A673 (cell line): ENCODE results near the gene IMPDH1.

Source experiments
- EZH2 ChIP-seq: fragments of 200-600 bp; sonication (generic); IDR thresholded peaks from 2 replicates; pipeline ENCODE4 v1.6.1; 2017; ENCODE audit warnings: borderline replicate concordance, low read depth, mild to moderate bottlenecking, mixed read lengths, antibody characterized with exemption, low read length; ENCODE audit not compliant: poor library complexity, severe bottlenecking
- TF ChIP-seq, protein P1 (sequence below): fragments of 300-800, 200-600 bp; sonication (generic); conservative IDR thresholded peaks from 2 replicates; pipeline ENCODE4 v1.5.1; 2017; ENCODE audit warnings: low read depth, mild to moderate bottlenecking, antibody characterized with exemption, low read length, moderate library complexity, mixed read lengths

DNA sequence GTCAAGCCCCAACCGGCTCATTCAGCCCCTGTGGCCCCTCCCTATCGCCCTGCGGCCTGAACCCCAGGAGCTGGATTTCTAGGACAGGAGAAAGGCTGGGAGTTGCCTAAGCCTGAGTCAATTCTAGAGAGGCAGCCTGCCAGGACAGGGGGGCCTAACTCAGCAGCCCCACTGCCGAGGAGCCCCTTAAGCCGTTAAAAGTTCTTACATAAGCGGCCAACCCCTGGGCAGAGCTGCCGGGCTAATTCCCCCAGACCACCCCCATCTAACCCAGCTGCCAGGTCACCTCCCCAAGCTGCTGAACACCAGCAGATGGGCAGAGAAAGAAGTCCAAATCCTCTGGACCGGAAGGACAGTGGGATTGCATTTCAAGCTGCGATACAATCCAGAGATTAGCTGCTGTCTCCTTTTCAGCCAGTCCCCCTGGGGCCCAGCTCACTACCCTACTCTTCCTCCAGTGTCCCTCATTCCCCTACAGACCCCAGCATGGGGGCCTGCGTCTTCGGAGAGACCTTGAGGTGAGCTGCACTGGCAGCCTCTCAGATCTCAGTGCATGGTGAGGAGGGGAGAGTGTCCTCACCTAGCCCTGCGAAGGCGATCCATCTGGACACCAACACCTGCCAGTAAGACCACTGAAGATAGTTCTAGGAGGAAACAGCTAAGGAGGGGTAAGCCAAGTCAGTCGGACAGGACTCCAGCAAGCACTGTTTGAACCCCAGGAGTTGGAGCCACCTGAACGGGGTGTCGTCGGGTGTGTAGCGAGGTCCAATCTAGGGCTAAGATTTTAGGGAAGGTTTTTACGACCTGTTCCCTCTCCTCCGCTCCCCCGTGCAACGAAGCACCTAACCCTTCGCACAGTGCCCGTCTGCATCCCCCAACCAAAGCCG, 830 bp downstream of the IMPDH1 start:
- TF ChIP-seq, protein P1, sequence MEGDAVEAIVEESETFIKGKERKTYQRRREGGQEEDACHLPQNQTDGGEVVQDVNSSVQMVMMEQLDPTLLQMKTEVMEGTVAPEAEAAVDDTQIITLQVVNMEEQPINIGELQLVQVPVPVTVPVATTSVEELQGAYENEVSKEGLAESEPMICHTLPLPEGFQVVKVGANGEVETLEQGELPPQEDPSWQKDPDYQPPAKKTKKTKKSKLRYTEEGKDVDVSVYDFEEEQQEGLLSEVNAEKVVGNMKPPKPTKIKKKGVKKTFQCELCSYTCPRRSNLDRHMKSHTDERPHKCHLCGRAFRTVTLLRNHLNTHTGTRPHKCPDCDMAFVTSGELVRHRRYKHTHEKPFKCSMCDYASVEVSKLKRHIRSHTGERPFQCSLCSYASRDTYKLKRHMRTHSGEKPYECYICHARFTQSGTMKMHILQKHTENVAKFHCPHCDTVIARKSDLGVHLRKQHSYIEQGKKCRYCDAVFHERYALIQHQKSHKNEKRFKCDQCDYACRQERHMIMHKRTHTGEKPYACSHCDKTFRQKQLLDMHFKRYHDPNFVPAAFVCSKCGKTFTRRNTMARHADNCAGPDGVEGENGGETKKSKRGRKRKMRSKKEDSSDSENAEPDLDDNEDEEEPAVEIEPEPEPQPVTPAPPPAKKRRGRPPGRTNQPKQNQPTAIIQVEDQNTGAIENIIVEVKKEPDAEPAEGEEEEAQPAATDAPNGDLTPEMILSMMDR = no peak
- TF ChIP-seq EZH2 = no peak
